OCI-LY3 (cell line): ENCODE results near the gene TAAR8.
A peak's percentile ranks its signal among the peaks of the same experiment; 100 is the strongest.
"Not testable (repeated sequence)": the region's sequence is repeated elsewhere in the genome, so short reads cannot be mapped to it uniquely, and the experiment has no call there.

Experiments
- H2AFZ ChIP-seq: fragments of 200-600, 300-600 bp; shearing (Covaris generic); 2 replicates; pipeline ENCODE4 v1.6.0; 2014; ENCODE audit warnings: antibody characterized with exemption, low read depth, low read length
- H3K27ac ChIP-seq: fragments of 200-600, 300-600 bp; sonication (generic); 2 replicates; pipeline ENCODE4 v1.5.1; 2014; ENCODE audit warnings: mild to moderate bottlenecking, low read length, moderate library complexity, mixed read lengths
- H3K27me3 ChIP-seq: fragments of 200-600, 300-600 bp; sonication (generic); 2 replicates; pipeline ENCODE4 v1.6.1; 2014; ENCODE audit warnings: low read depth, low read length, mixed read lengths
- H3K36me3 ChIP-seq: fragments of 200-600, 300-600 bp; sonication (generic); replicated peaks from 2 replicates; pipeline ENCODE3; 2014; ENCODE audit warnings: low read depth, low read length, mixed read lengths
- H3K4me1 ChIP-seq: fragments of 300-600, 200-600 bp; sonication (generic); 2 replicates; pipeline ENCODE4 v1.6.1; 2014; ENCODE audit warnings: low read length, mixed read lengths
- H3K4me2 ChIP-seq: fragments of 200-600, 300-600 bp; sonication (generic); 2 replicates; pipeline ENCODE4 v1.6.1; 2014; ENCODE audit warnings: low read length, mixed read lengths
- H3K4me3 ChIP-seq: fragments of 300-600, 200-600 bp; sonication (generic); 2 replicates; pipeline ENCODE4 v1.5.1; 2014; ENCODE audit warnings: antibody characterized with exemption, mild to moderate bottlenecking, low read length, moderate library complexity
- H3K79me2 ChIP-seq: fragments of 300-600, 200-600 bp; shearing (Covaris generic); 2 replicates; pipeline ENCODE4 v1.6.1; 2014; ENCODE audit warnings: mild to moderate bottlenecking, low read length, mixed read lengths
- H3K9ac ChIP-seq: fragments of 300-600, 200-600 bp; shearing (Covaris generic); 2 replicates; pipeline ENCODE4 v1.6.0; 2014; ENCODE audit warnings: mild to moderate bottlenecking, low read length, moderate library complexity
- H3K9me3 ChIP-seq: fragments of 200-600, 300-600 bp; shearing (Covaris generic); 2 replicates; pipeline ENCODE4 v1.6.1; 2014; ENCODE audit warnings: low read length, mixed read lengths; ENCODE audit not compliant: insufficient read depth
- H4K20me1 ChIP-seq: fragments of 200-600, 300-600 bp; sonication (generic); 2 replicates; pipeline ENCODE4 v1.6.1; 2016; ENCODE audit warnings: low read length, mixed read lengths; ENCODE audit not compliant: insufficient read depth
- EZH2phosphoT487 ChIP-seq: fragments of 200-600 bp; shearing (Covaris generic); IDR thresholded peaks from 2 replicates; pipeline ENCODE4 v1.6.1; 2018; ENCODE audit warnings: antibody characterized with exemption, mixed run types, low read depth
- TF ChIP-seq, protein P1 (sequence below): fragments of 200-600, 300-600 bp; sonication (generic); IDR thresholded peaks from 2 replicates; pipeline ENCODE4 v1.5.1; 2014; ENCODE audit warnings: antibody characterized with exemption, low read length, low read depth

Gene TAAR8

DNA sequence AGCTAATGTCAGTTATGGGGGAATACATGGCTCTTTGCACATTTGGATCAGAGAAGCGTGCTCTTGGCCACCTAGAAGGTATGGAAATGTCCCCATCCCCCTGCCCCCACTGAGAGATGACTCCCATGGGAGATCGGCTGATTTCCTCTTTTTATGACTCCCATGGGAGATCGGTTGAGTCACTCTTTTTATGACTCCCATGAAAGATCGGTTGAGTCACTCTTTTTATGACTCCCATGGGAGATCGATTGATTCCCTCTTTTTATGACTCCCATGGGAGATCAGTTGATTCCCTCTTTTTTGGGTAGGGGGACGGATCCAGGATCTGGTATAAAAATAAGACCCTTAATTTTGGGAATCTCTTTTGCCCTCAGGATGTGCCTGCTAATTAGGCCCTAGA, 24.7 kb upstream of the TAAR8 start:
- Histone ChIP-seq H4K20me1 (no peaks in the 10 kb centered on the region), H3K27me3 (no peaks in the 10 kb centered on the region), H2AFZ (no peak overlapping the region), H3K4me2 (no peak overlapping the region), H3K36me3 (no peaks in the 10 kb centered on the region), H3K9me3 (no peaks in the 10 kb centered on the region), H3K4me1 (peaks cover 7% of the 10 kb centered on the region; the same call in 1 of the 2 replicates), H3K9ac (no peak overlapping the region), H3K79me2 (no peaks in the 10 kb centered on the region), H3K4me3 (no peak overlapping the region), H3K27ac (no peak overlapping the region)
- no peak for TF ChIP-seq EZH2phosphoT487
- TF ChIP-seq, protein P1, sequence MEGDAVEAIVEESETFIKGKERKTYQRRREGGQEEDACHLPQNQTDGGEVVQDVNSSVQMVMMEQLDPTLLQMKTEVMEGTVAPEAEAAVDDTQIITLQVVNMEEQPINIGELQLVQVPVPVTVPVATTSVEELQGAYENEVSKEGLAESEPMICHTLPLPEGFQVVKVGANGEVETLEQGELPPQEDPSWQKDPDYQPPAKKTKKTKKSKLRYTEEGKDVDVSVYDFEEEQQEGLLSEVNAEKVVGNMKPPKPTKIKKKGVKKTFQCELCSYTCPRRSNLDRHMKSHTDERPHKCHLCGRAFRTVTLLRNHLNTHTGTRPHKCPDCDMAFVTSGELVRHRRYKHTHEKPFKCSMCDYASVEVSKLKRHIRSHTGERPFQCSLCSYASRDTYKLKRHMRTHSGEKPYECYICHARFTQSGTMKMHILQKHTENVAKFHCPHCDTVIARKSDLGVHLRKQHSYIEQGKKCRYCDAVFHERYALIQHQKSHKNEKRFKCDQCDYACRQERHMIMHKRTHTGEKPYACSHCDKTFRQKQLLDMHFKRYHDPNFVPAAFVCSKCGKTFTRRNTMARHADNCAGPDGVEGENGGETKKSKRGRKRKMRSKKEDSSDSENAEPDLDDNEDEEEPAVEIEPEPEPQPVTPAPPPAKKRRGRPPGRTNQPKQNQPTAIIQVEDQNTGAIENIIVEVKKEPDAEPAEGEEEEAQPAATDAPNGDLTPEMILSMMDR: no peak

DNA sequence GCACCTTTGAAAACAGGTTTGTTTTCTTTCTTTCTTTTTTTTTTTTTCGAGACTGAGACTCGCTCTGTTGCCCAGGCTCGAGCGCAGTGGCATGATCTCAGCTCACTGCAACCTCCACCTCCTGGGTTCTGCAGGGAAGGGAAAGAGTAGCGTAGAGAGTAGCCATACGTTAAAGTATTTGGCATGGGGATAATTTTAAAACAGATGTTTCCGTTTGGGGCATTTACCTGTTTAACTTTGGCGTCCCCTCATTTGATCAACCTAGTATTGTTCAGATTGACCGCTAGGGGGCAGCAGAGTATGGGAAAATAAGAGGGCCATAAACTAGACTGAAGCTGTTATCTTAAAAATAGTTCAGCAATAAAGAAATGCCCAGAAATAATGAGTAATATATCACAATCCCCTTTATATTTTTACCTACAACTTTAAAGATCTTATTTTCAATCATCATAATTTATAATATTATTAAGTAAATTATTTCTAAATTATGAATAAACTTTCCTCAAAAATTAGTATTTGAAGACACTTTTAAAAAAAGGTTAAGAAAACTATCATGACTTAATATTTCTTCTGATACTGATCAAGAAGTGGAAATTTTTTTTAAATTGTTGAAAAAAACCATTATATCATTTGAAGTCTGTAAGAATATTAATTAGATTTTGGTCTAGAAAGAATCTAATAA, 22.0 kb upstream of the TAAR8 start:
- no peaks in the 10 kb centered on the region for H3K36me3 ChIP-seq
- TF ChIP-seq, protein P1: peak; percentile 64
- TF ChIP-seq EZH2phosphoT487: no peak
- no peak overlapping the region for H3K27ac ChIP-seq
- peak overlapping the region; percentile 73 for H3K4me2 ChIP-seq
- peak overlapping the region; percentile 53 for H3K9ac ChIP-seq
- H3K79me2 ChIP-seq: no peaks in the 10 kb centered on the region
- no peaks in the 10 kb centered on the region for H4K20me1 ChIP-seq
- no peaks in the 10 kb centered on the region for H3K9me3 ChIP-seq
- H3K27me3 ChIP-seq: no peaks in the 10 kb centered on the region
- peak overlapping the region; percentile 83 for H3K4me3 ChIP-seq
- peaks cover 7% of the 10 kb centered on the region; the same call in 1 of the 2 replicates for H3K4me1 ChIP-seq
- H2AFZ ChIP-seq: peak overlapping the region; percentile 97

DNA sequence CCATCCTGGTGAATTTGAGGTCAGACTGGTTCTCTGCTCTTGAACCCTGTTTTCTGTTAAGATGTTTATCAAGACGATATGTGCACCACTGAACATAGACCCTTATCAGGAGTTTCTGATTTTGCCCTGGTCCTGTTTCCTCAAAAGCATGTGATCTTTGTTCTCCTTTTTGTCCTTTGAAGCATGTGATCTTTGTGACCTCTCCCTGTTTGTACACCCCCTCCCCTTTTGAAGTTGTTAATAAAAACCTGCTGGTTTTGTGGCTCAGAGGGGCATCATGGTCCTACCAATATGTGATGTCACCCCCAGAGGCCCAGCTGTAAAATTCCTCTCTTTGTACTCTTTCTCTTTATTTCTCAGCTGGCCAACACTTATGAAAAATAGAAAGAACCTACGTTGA, 17.9 kb upstream of the TAAR8 start:
- H3K4me1 ChIP-seq, H4K20me1 ChIP-seq, H3K9ac ChIP-seq, H2AFZ ChIP-seq, H3K27me3 ChIP-seq, H3K27ac ChIP-seq, H3K36me3 ChIP-seq, H3K4me2 ChIP-seq, H3K4me3 ChIP-seq, H3K79me2 ChIP-seq, H3K9me3 ChIP-seq: not testable (repeated sequence)

DNA sequence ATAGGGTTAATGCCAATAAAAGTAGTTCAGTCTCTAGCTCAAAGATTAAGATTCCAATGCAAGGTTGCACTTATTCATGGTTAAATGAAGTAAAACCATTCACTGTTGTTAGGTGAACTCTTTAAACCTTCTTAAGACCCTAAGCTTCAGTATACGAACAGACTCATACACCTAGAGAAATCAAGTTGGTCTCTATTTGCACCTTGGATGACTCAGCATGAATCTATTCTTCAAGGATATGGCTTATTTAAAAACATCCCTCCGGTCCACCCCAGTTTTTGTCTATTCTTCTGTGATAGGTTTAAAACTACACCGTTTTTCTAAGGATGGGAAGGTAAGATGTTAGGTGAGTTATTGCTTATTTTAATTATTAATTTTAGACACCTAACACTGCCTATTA, 15.3 kb upstream of the TAAR8 start:
- H3K4me1 ChIP-seq: no peaks in the 10 kb centered on the region
- H3K27me3 ChIP-seq: peaks cover 4% of the 10 kb centered on the region; the same call in 1 of the 2 replicates
- H3K9me3 ChIP-seq: no peaks in the 10 kb centered on the region
- no peaks in the 10 kb centered on the region for H4K20me1 ChIP-seq
- H3K79me2 ChIP-seq: no peaks in the 10 kb centered on the region
- no peaks in the 10 kb centered on the region for H3K36me3 ChIP-seq
- TF ChIP-seq, protein P1: no peak
- TF ChIP-seq EZH2phosphoT487: no peak
- H2AFZ ChIP-seq: no peak overlapping the region
- H3K9ac ChIP-seq: no peak overlapping the region
- H3K4me2 ChIP-seq: no peak overlapping the region
- H3K4me3 ChIP-seq: no peak overlapping the region
- H3K27ac ChIP-seq: no peak overlapping the region
